Transverse colon (tissue), 4 donors: Measurements from ENCODE around the gene CLIC6. TPM values are rescaled to one million over a fixed set of nuclear protein-coding genes. Genes with fewer than 3 reads are reported as not detected.

Source experiments
- DNase-seq: peaks from one replicate; pipeline ENCODE4 v3.0.0-alpha.2; 2019
- H3K27ac ChIP-seq, 4 donors: fragments of 200-600 bp; sonication (generic); 2 replicates each; pipeline ENCODE4 v1.5.1; 2016 to 2018; ENCODE audit warnings: inconsistent platforms in 4 of 4
- H3K27me3 ChIP-seq: fragments of 200-600 bp; sonication (generic); 2 replicates; pipeline ENCODE4 v1.5.1; 2017; ENCODE audit warnings: inconsistent platforms
- H3K36me3 ChIP-seq, 4 donors: fragments of 200-600 bp; sonication (generic); 2 replicates each; pipeline ENCODE4 v1.5.1; 2017 to 2019; ENCODE audit warnings: inconsistent platforms in 4 of 4
- H3K4me1 ChIP-seq, 4 donors: fragments of 200-600 bp; sonication (generic); 2 replicates each; pipeline ENCODE4 v1.5.1; 2017 to 2020; ENCODE audit warnings: inconsistent platforms in 4 of 4
- H3K4me3 ChIP-seq, 4 donors: fragments of 200-600 bp; sonication (generic); 1 replicate in 1 of 4; 2 replicates in 3 of 4; pipeline versions ENCODE4 v1.5.1 to v1.6.1; 2017 to 2019; ENCODE audit warnings: inconsistent platforms in 4 of 4
- H3K9me3 ChIP-seq, 2 donors: fragments of 200-600 bp; sonication (generic); 2 replicates each; pipeline ENCODE4 v1.5.1; 2017 to 2019; ENCODE audit warnings: inconsistent platforms in 2 of 2
- EP300 ChIP-seq: sonication (generic); formaldehyde crosslinking; IDR thresholded peaks from one replicate; pipeline ENCODE4 v1.6.1; 2017; ENCODE audit warnings: antibody characterized with exemption, low read depth
- POLR2A ChIP-seq: fragments of 450-650 bp; IDR thresholded peaks from one replicate; pipeline ENCODE4 v1.6.1; 2016; ENCODE audit warnings: antibody characterized with exemption, mild to moderate bottlenecking, moderate library complexity
- POLR2AphosphoS5 ChIP-seq, 3 donors: sonication (generic); formaldehyde crosslinking; IDR thresholded peaks; one replicate each; pipeline ENCODE4 v1.6.1; 2016; ENCODE audit warnings: antibody characterized with exemption in 3 of 3
- WGBS, 2 donors: methylation state at CpG; one replicate each; pipeline ENCODE4 v1.1.5; 2018; ENCODE audit warnings: low coverage in 1 of 2; 5-methylcytosine and 5-hydroxymethylcytosine counted together
- in situ Hi-C, 4 donors: fragments of 200-750 bp; cut with MboI; loops; one replicate each; pipeline versions ENCODE4 v1.15.0 to v1.15.1; 2017; ENCODE audit warnings: low sequenced_read_pairs in 3 of 4, low pct_ligation_motif_present in 1 of 4, low pct_unique_long_range_greater_than_20kb in 1 of 4
- intact Hi-C: fragments of 100-400 bp; cut with DNase I; formaldehyde crosslinking; loops from one replicate; pipeline ENCODE4 v1.15.1; 2023; ENCODE audit warnings: low total_unique reads
- total RNA-seq, 4 donors: library from RNA; depleted of rRNA; stranded (reverse); fragments of >200 nt; gene quantifications; one replicate each; pipeline ENCODE4 v1.1.0, GENCODE V29; 2016
- TF ChIP-seq, protein P1 (sequence below), 5 experiments: fragments of 200-600 bp in 3 of 5; fragments of 450-650 bp in 2 of 5; sonication (generic) in 3 of 5; IDR thresholded peaks; 1 replicate in 2 of 5; 2 replicates in 3 of 5; pipeline ENCODE4 v1.5.1; 2016 to 2017; ENCODE audit warnings: antibody characterized with exemption in 5 of 5, inconsistent platforms in 3 of 5, mild to moderate bottlenecking in 2 of 5, moderate library complexity in 1 of 5

The CLIC6 gene
- total RNA-seq, 4 donors from 2014 or later = 0.37 to 4.9 (median 3.7) TPM; not detected in 1

DNA sequence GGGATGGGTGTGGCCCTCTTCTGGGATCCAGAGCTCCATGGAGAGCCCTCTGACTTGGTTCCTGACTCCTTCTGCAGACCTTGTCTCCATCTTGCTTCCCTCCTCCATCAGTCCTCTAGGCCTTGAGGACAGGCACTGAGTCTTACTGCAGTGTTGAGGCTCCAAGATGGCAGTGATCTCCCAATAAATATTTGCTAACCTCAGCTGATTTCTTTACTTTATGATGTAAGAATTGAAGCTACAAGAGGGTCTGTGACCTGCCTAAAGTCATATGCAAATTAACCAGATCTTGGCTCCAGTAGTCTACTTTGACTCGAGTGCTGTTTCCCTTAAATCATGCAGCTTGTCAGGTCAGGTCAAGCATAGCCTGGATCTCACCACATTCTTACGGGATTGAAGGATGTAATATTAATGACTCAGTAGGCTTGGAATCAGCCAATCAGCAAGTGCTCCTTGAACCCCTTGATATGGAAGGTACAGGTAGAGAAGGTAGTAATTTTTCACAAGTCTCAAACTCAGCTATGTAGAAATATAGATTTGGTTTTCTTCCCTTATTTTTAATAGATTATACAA, 93.0 kb downstream of the CLIC6 start:
- Histone ChIP-seq H3K9me3 (peaks cover 0 to 3% of the 10 kb centered on the region in 2 donors), H3K4me3 (no peak overlapping the region), H3K36me3 (no peaks in the 10 kb centered on the region), H3K27ac (no peak overlapping the region), H3K4me1 (no peaks in the 10 kb centered on the region), H3K27me3 (no peaks in the 10 kb centered on the region)
- TF ChIP-seq POLR2A (no peak), EP300 (no peak), POLR2AphosphoS5 (IDR thresholded peaks at IDR 0.05) (no peak)
- TF ChIP-seq, protein P1, sequence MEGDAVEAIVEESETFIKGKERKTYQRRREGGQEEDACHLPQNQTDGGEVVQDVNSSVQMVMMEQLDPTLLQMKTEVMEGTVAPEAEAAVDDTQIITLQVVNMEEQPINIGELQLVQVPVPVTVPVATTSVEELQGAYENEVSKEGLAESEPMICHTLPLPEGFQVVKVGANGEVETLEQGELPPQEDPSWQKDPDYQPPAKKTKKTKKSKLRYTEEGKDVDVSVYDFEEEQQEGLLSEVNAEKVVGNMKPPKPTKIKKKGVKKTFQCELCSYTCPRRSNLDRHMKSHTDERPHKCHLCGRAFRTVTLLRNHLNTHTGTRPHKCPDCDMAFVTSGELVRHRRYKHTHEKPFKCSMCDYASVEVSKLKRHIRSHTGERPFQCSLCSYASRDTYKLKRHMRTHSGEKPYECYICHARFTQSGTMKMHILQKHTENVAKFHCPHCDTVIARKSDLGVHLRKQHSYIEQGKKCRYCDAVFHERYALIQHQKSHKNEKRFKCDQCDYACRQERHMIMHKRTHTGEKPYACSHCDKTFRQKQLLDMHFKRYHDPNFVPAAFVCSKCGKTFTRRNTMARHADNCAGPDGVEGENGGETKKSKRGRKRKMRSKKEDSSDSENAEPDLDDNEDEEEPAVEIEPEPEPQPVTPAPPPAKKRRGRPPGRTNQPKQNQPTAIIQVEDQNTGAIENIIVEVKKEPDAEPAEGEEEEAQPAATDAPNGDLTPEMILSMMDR (IDR thresholded peaks at IDR 0.05) = no peak
- in situ Hi-C loops (no loop called here), intact Hi-C loops (no loop called here)
- no peak for DNase-seq
- WGBS, 2 donors = 72 to 100% methylated on average over 2 of the region's 2 CpGs

DNA sequence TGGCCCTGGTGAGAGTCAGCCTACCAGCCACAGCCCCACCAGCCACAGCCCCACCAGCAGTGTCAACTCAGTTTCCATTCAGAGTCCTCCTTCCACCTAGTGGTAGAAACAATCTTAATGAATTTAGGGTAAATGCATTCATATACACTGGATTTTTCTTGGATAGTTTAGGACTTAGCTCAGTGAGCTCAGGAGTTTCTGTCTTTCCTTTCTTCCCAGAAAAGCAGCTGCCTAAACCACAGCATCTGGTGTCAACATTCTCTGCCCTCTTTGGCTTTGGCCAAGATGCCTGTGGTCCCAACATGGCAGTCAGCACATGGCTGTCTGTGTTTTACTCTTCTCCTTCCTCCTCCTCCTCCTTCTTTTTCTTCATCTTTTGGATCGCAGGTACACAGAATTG, 94.0 kb downstream of the CLIC6 start:
- intact Hi-C loops = no loop called here
- in situ Hi-C loops = no loop called here
- WGBS, 2 donors = 86% methylated on average over 1 of the region's 1 CpG; no CpG with 5 or more reads in 1 of the 2 donors
- no peak for DNase-seq
- H3K4me1 ChIP-seq = no peaks in the 10 kb centered on the region
- H3K27ac ChIP-seq = no peak overlapping the region
- peaks cover 0 to 3% of the 10 kb centered on the region in 2 donors for H3K9me3 ChIP-seq
- no peak for TF ChIP-seq EP300
- no peak for TF ChIP-seq POLR2A
- TF ChIP-seq, protein P1 (IDR thresholded peaks at IDR 0.05) = no peak
- no peak for TF ChIP-seq POLR2AphosphoS5 (IDR thresholded peaks at IDR 0.05)
- H3K4me3 ChIP-seq = no peak overlapping the region
- no peaks in the 10 kb centered on the region for H3K27me3 ChIP-seq
- no peaks in the 10 kb centered on the region for H3K36me3 ChIP-seq

DNA sequence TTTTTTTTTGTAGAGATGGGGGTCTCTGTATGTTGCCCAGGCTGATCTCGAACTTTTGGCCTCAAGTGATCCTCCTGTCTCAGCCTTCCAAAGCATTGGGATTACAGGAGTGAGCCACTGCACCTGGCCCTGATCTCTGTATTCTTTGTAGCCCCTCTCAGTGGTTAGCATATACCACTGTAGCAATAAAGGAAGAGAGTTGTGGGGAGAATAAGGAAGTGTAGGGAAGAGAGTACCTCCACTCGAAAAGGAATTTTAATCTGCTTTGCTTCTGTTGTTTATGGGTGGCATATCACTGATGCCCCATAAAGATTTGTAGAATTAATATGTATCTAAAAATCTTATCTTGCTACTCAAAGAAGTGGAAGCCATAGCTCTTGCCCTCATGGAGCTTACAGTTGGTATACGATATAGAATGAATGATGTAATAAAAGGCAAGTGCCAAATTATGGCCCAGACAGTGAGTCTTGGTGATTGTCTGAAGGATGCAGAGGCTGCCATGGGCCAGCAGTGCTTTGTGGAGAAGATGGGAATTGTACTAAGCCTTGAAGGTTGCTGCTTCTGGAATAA, 96.0 kb downstream of the CLIC6 start:
- Histone ChIP-seq H3K9me3 (peaks cover 0 to 3% of the 10 kb centered on the region in 2 donors), H3K4me1 (no peaks in the 10 kb centered on the region), H3K36me3 (no peaks in the 10 kb centered on the region), H3K4me3 (no peak overlapping the region), H3K27me3 (no peaks in the 10 kb centered on the region), H3K27ac (no peak overlapping the region)
- WGBS, 2 donors = 75 to 83% methylated on average over 3 of the region's 3 CpGs
- DNase-seq = no peak
- intact Hi-C loops = no loop called here
- TF ChIP-seq POLR2AphosphoS5 (IDR thresholded peaks at IDR 0.05) (no peak), POLR2A (no peak), EP300 (no peak)
- TF ChIP-seq, protein P1 (IDR thresholded peaks at IDR 0.05) = no peak
- in situ Hi-C loops = no loop called here

DNA sequence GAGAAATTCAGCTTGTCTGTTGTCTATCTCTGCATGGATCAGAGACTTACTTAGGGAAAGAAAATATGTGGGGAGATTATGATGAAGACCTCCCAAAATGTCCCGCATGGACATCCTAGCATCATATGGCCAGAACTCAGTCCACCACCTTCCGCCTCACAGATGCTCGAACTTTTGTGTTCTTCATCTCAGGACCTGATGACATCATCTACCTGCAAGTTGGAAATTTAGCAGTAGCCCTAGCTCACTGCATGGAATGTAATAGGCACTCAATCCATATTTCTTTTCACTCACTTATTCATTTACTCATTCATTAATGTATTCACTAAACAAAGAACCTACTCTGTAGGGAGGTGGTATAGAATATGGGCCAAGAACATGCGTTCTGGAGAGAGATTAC, 96.8 kb downstream of the CLIC6 start:
- H3K36me3 ChIP-seq = no peaks in the 10 kb centered on the region
- no peaks in the 10 kb centered on the region for H3K27me3 ChIP-seq
- in situ Hi-C loops = no loop called here
- H3K4me1 ChIP-seq = no peaks in the 10 kb centered on the region
- no peak overlapping the region for H3K4me3 ChIP-seq
- H3K27ac ChIP-seq = no peak overlapping the region
- 87 to 92% methylated on average over 4 of the region's 4 CpGs for WGBS, 2 donors
- no peak for DNase-seq
- no peak for TF ChIP-seq POLR2A
- TF ChIP-seq, protein P1 (IDR thresholded peaks at IDR 0.05) = no peak
- TF ChIP-seq EP300 = no peak
- TF ChIP-seq POLR2AphosphoS5 (IDR thresholded peaks at IDR 0.05) = no peak
- H3K9me3 ChIP-seq = peaks cover 0 to 3% of the 10 kb centered on the region in 2 donors
- intact Hi-C loops = no loop called here
